Body of pancreas (tissue), 4 donors: Measurements from ENCODE around the gene TICAM2. TPM values are rescaled to one million over a fixed set of nuclear protein-coding genes. Genes with fewer than 3 reads are reported as not detected.

Experiments used
- ATAC-seq: fragments of 150-250 bp; one replicate; pipeline ENCODE4 v1.9.1; 2016
- DNase-seq, 4 donors: peaks; one replicate each; pipeline ENCODE4 v3.0.0-alpha.2; 2019
- H3K27ac ChIP-seq, 4 donors: fragments of 200-600 bp; sonication (generic); 1 replicate in 3 of 4; 2 replicates in 1 of 4; pipeline versions ENCODE4 v1.5.1 to v1.6.1; 2016 to 2019; ENCODE audit warnings: mild to moderate bottlenecking in 1 of 4, mixed read lengths in 1 of 4, moderate library complexity in 1 of 4
- H3K27me3 ChIP-seq, 2 donors: fragments of 200-600 bp; sonication (generic); one replicate each; pipeline ENCODE4 v1.6.0; 2016; ENCODE audit warnings: mild to moderate bottlenecking in 1 of 2
- H3K36me3 ChIP-seq, 2 donors: fragments of 200-600 bp; sonication (generic); replicated peaks in 1 of 2; 2 replicates each; pipeline ENCODE4 v1.5.1; 2016; ENCODE audit warnings: low read depth in 2 of 2; ENCODE audit not compliant: insufficient read depth in 1 of 2
- H3K4me1 ChIP-seq: fragments of 200-600 bp; sonication (generic); one replicate; pipeline ENCODE4 v1.6.0; 2016
- H3K4me3 ChIP-seq, 2 donors: fragments of 200-600 bp; sonication (generic); 1 replicate in 1 of 2; 2 replicates in 1 of 2; pipeline ENCODE4 v1.5.1; 2016 to 2019
- H3K9me3 ChIP-seq, 3 donors: fragments of 200-600 bp; sonication (generic); 1 replicate in 2 of 3; 2 replicates in 1 of 3; pipeline ENCODE4 v1.5.1; 2016
- CTCF ChIP-seq, 7 experiments: fragments of 450-650 bp in 4 of 7; fragments of 200-600 bp in 3 of 7; sonication (generic) in 3 of 7; IDR thresholded peaks; one replicate each; pipeline ENCODE4 v1.5.1; 2016 to 2019; ENCODE audit warnings: antibody characterized with exemption in 7 of 7
- POLR2A ChIP-seq, 3 donors: fragments of 450-650 bp; IDR thresholded peaks; one replicate each; pipeline ENCODE4 v1.6.1; 2016; ENCODE audit warnings: antibody characterized with exemption in 3 of 3, mild to moderate bottlenecking in 2 of 3
- WGBS, 2 donors: methylation state at CpG; one replicate each; pipeline ENCODE4 v1.1.5; 2017; 5-methylcytosine and 5-hydroxymethylcytosine counted together
- intact Hi-C: fragments of 100-400 bp; cut with DNase I; formaldehyde crosslinking; loops from one replicate; pipeline ENCODE4 v1.15.1; 2023
- total RNA-seq, 2 donors: library from RNA; depleted of rRNA; stranded (reverse); fragments of >200 nt; gene quantifications; one replicate each; pipeline ENCODE4 v1.1.0, GENCODE V29; 2016

Gene TICAM2
- total RNA-seq, 2 donors from 2014 or later = 0.52 to 1.6 TPM

- Histone ChIP-seq H3K4me3 (no peak overlapping the region), H3K27me3 (no peaks in the 10 kb centered on the region), H3K4me1 (peaks cover 2% of the 10 kb centered on the region), H3K36me3 (no peaks in the 10 kb centered on the region), H3K9me3 (no peaks in the 10 kb centered on the region), H3K27ac (no peak overlapping the region)
- 75 to 78% methylated on average over 2 of the region's 2 CpGs for WGBS, 2 donors
- no peak for ATAC-seq
- no peak for TF ChIP-seq POLR2A (IDR thresholded peaks at IDR 0.05)
- TF ChIP-seq CTCF (IDR thresholded peaks at IDR 0.05) = no peak
- DNase-seq = no peak
- intact Hi-C loops = no loop called here
Measured at GRCh38 chr5:115594128-115595047, 7.9 kb downstream of the TICAM2 start.

DNA sequence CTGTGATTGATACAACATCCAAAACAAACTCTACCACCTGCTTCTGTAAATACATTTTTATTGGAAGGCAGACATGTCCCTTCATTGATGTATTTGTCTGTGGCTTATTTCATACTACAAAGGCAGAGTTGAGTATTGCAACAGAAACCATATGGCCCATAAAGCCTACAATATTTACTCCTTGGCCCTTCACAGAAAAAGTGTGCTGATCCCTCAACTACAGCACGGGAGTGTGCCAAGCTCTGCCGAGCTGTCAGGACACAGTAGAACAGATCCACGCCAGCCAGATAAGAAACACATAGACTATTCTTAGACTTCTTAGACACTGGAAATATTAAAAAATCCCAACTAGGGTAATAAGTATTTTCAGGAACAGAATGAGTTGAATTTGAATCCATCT is 13.2 kb downstream of the TICAM2 start:
- intact Hi-C loops = loop anchor here (5.0 kb wide), 1 partner anchor 277 kb away; no protein-coding TSS in a partner anchor
- 38 to 44% methylated on average over 3 of the region's 3 CpGs for WGBS, 2 donors
- peak in 1 of 4 donors; percentile 26 for DNase-seq
- Histone ChIP-seq H3K27me3 (no peaks in the 10 kb centered on the region), H3K27ac (no peak overlapping the region), H3K4me3 (no peak overlapping the region), H3K4me1 (peaks cover 7% of the 10 kb centered on the region), H3K36me3 (no peaks in the 10 kb centered on the region), H3K9me3 (no peaks in the 10 kb centered on the region)
- TF ChIP-seq CTCF (IDR thresholded peaks at IDR 0.05) = no peak
- ATAC-seq = no peak

GRCh38 chr5:115588640-115589039 is 13.6 kb downstream of the TICAM2 start:
- Histone ChIP-seq H3K27ac (no peak overlapping the region), H3K4me1 (peaks cover 7% of the 10 kb centered on the region), H3K36me3 (no peaks in the 10 kb centered on the region), H3K4me3 (no peak overlapping the region), H3K27me3 (no peaks in the 10 kb centered on the region), H3K9me3 (no peaks in the 10 kb centered on the region)
- intact Hi-C loops = loop anchor here (5.0 kb wide), 1 partner anchor 276 kb away; no protein-coding TSS in a partner anchor
- TF ChIP-seq CTCF (IDR thresholded peaks at IDR 0.05) (no peak), POLR2A (IDR thresholded peaks at IDR 0.05) (no peak)
- WGBS, 2 donors = 51 to 70% methylated on average over 4 of the region's 4 CpGs
- no peak for ATAC-seq
- DNase-seq = no peak

GRCh38 chr5:115586525-115587146 is 15.6 kb downstream of the TICAM2 start:
- H3K4me1 ChIP-seq = peaks cover 7% of the 10 kb centered on the region
- H3K9me3 ChIP-seq = no peaks in the 10 kb centered on the region
- TF ChIP-seq CTCF (IDR thresholded peaks at IDR 0.05) = peak; percentile 16 to 64 (median 52)
- TF ChIP-seq POLR2A (IDR thresholded peaks at IDR 0.05) = no peak
- no peak overlapping the region for H3K4me3 ChIP-seq
- intact Hi-C loops = loop anchor here (5.0 kb wide), 1 partner anchor 274 kb away; no protein-coding TSS in a partner anchor
- WGBS, 2 donors = 39 to 41% methylated on average over 6 of the region's 6 CpGs
- no peak for ATAC-seq
- no peak overlapping the region for H3K27ac ChIP-seq
- no peaks in the 10 kb centered on the region for H3K27me3 ChIP-seq
- no peaks in the 10 kb centered on the region for H3K36me3 ChIP-seq
- no peak for DNase-seq
